GM23338 (cell line): ENCODE data around the gene MYH6.

ENCODE experiments used
- POLR2AphosphoS5 ChIP-seq: IDR thresholded peaks from 2 replicates; pipeline ENCODE4 v1.6.1; 2016; ENCODE audit warnings: antibody characterized with exemption, low read depth
- TF ChIP-seq, protein P1 (sequence below), 2 experiments: fragments of 200-600 bp in 1 of 2; sonication (generic) in 1 of 2; conservative IDR thresholded peaks; 2 replicates each; pipeline versions ENCODE4 v1.5.1 to v1.6.1; 2016 to 2017; ENCODE audit warnings: antibody characterized with exemption in 2 of 2, low read depth in 2 of 2, mild to moderate bottlenecking in 2 of 2, moderate library complexity in 1 of 2
- TF ChIP-seq, protein P2 (sequence below): IDR thresholded peaks from 2 replicates; pipeline ENCODE4 v1.6.1; 2016; ENCODE audit warnings: antibody characterized with exemption

- TF ChIP-seq POLR2AphosphoS5: no peak
- TF ChIP-seq, protein P1, sequence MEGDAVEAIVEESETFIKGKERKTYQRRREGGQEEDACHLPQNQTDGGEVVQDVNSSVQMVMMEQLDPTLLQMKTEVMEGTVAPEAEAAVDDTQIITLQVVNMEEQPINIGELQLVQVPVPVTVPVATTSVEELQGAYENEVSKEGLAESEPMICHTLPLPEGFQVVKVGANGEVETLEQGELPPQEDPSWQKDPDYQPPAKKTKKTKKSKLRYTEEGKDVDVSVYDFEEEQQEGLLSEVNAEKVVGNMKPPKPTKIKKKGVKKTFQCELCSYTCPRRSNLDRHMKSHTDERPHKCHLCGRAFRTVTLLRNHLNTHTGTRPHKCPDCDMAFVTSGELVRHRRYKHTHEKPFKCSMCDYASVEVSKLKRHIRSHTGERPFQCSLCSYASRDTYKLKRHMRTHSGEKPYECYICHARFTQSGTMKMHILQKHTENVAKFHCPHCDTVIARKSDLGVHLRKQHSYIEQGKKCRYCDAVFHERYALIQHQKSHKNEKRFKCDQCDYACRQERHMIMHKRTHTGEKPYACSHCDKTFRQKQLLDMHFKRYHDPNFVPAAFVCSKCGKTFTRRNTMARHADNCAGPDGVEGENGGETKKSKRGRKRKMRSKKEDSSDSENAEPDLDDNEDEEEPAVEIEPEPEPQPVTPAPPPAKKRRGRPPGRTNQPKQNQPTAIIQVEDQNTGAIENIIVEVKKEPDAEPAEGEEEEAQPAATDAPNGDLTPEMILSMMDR (conservative IDR thresholded peaks at IDR 0.05; ENCODE audit: low read depth in 2 of 2): no peak
- TF ChIP-seq, protein P2, sequence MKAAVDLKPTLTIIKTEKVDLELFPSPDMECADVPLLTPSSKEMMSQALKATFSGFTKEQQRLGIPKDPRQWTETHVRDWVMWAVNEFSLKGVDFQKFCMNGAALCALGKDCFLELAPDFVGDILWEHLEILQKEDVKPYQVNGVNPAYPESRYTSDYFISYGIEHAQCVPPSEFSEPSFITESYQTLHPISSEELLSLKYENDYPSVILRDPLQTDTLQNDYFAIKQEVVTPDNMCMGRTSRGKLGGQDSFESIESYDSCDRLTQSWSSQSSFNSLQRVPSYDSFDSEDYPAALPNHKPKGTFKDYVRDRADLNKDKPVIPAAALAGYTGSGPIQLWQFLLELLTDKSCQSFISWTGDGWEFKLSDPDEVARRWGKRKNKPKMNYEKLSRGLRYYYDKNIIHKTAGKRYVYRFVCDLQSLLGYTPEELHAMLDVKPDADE: no peak
These were observed 27.1 kb downstream of the MYH6 start for GRCh38 chr14:23380976-23381375.
